ENCODE results near the gene PKNOX2.

DNA sequence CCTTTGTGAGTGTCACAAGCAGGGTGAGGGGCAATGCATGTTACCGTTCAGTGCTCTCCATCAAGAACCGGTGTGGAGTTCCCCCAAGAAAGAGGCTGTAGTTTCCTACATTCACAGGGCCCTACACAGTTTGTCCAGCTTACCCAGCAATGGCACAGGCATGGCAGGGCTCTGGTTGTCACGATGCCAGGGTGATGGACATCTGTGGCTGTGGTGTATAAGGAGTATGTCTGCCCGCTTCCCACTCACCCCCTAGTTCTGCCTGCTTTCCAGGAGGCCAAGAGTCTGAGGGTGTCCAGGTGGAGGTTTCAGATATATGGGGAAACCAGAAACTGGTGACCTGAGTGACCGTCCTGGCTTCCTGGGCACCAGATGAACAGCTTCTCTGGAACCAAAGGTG lies 116.1 kb downstream of the PKNOX2 start:
- TF ChIP-seq, protein P1, sequence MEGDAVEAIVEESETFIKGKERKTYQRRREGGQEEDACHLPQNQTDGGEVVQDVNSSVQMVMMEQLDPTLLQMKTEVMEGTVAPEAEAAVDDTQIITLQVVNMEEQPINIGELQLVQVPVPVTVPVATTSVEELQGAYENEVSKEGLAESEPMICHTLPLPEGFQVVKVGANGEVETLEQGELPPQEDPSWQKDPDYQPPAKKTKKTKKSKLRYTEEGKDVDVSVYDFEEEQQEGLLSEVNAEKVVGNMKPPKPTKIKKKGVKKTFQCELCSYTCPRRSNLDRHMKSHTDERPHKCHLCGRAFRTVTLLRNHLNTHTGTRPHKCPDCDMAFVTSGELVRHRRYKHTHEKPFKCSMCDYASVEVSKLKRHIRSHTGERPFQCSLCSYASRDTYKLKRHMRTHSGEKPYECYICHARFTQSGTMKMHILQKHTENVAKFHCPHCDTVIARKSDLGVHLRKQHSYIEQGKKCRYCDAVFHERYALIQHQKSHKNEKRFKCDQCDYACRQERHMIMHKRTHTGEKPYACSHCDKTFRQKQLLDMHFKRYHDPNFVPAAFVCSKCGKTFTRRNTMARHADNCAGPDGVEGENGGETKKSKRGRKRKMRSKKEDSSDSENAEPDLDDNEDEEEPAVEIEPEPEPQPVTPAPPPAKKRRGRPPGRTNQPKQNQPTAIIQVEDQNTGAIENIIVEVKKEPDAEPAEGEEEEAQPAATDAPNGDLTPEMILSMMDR (conservative IDR thresholded peaks at IDR 0.05 in 1 of 2, IDR thresholded peaks at IDR 0.05 in 1 of 2; ENCODE audit: extremely low read depth in 1 of 2, insufficient read depth in 1 of 2, low read depth in 1 of 2, low read length in 2 of 2): no peak
- TF ChIP-seq EZH2 (IDR thresholded peaks at IDR 0.05; ENCODE audit: borderline replicate concordance, low read length): no peak
